GM13977 (cell line): ENCODE results near the gene CACNG4.
A peak's percentile ranks its signal among the peaks of the same experiment; 100 is the strongest.

Source experiments
- DNase-seq: peaks from one replicate; pipeline ENCODE4 v3.0.0; 2012; ENCODE audit warnings: low spot score
- CTCF ChIP-seq: IDR thresholded peaks from 2 replicates; pipeline ENCODE4 v1.5.1; 2012; ENCODE audit warnings: mild to moderate bottlenecking, control low read depth; ENCODE audit not compliant: insufficient read depth; ENCODE audit errors: extremely low read depth, missing control alignments
- in situ Hi-C: fragments of 300-500 bp; cut with MboI; formaldehyde crosslinking; loops from one replicate; pipeline ENCODE4 v1.12.0; 2022; ENCODE audit warnings: low sequenced_read_pairs, low pct_unique_long_range_greater_than_20kb, mixed read lengths, inconsistent platforms; ENCODE audit not compliant: unreplicated experiment

CACNG4 gene

GRCh38 chr17:66957951-66958579, 6.4 kb upstream of the CACNG4 start:
- in situ Hi-C loops = no loop called here
- TF ChIP-seq CTCF = no peak
- DNase-seq = no peak

- no peak for TF ChIP-seq CTCF
- in situ Hi-C loops = no loop called here
- DNase-seq = no peak
Measured at GRCh38 chr17:66959641-66960375, 4.7 kb upstream of the CACNG4 start.

- TF ChIP-seq CTCF = no peak
- in situ Hi-C loops = no loop called here
- DNase-seq = no peak
Measured at GRCh38 chr17:66960613-66961012, 3.9 kb upstream of the CACNG4 start.

- no peak for TF ChIP-seq CTCF
- DNase-seq = no peak
- in situ Hi-C loops = no loop called here
Measured at GRCh38 chr17:66963521-66963908, 992 bp upstream of the CACNG4 start.

GRCh38 chr17:66964930-66965800, 658 bp downstream of the CACNG4 start:
- peak; percentile 87 for DNase-seq
- no peak for TF ChIP-seq CTCF
- in situ Hi-C loops = no loop called here

- TF ChIP-seq CTCF = no peak
- in situ Hi-C loops = no loop called here
- DNase-seq = peak; percentile 61
Measured at GRCh38 chr17:66965801-66966262, 1.3 kb downstream of the CACNG4 start.
